Myocyte (in vitro differentiated cells): ENCODE measurements around the gene FHOD3. TPM values are rescaled to one million over a fixed set of nuclear protein-coding genes. Genes with fewer than 3 reads are reported as not detected.

Experiments used
- DNase-seq: peaks from one replicate; pipeline ENCODE4 v3.0.0-alpha.2; 2012; ENCODE audit warnings: low read depth
- total RNA-seq: library from RNA; depleted of rRNA; stranded (reverse); fragments of >200 nt; gene quantifications from 2 replicates; pipeline ENCODE4 v1.2.3, GENCODE V29; 2014

FHOD3 gene
- total RNA-seq, 1 donor from 2014 or later, result 57.5 TPM

GRCh38 chr18:36295880-36296301, 1.6 kb upstream of the FHOD3 start:
- DNase-seq, result no peak

- peak; percentile 75 for DNase-seq
Measured at GRCh38 chr18:36296650-36297416, 680 bp upstream of the FHOD3 start.

- DNase-seq, result no peak
Measured at GRCh38 chr18:36298126-36298741, 721 bp downstream of the FHOD3 start.

GRCh38 chr18:36299015-36299414, 1.5 kb downstream of the FHOD3 start:
- no peak for DNase-seq

- DNase-seq, result no peak
Measured at GRCh38 chr18:36300211-36300610, 2.7 kb downstream of the FHOD3 start.

- no peak for DNase-seq
Measured at GRCh38 chr18:36301884-36302283, 4.4 kb downstream of the FHOD3 start.

GRCh38 chr18:36302676-36303075, 5.2 kb downstream of the FHOD3 start:
- peak; percentile 26 for DNase-seq

GRCh38 chr18:36303211-36303844, 5.8 kb downstream of the FHOD3 start:
- DNase-seq, result no peak

GRCh38 chr18:36304723-36305122, 7.2 kb downstream of the FHOD3 start:
- no peak for DNase-seq

GRCh38 chr18:36305375-36305774, 7.9 kb downstream of the FHOD3 start:
- DNase-seq, result no peak

GRCh38 chr18:36307513-36307912, 10.0 kb downstream of the FHOD3 start:
- DNase-seq, result peak; percentile 82

GRCh38 chr18:36308711-36309435, 11.4 kb downstream of the FHOD3 start:
- DNase-seq, result no peak

GRCh38 chr18:36309436-36310391, 12.2 kb downstream of the FHOD3 start:
- peak; percentile 98 for DNase-seq

- DNase-seq, result no peak
Measured at GRCh38 chr18:36311026-36311570, 13.6 kb downstream of the FHOD3 start.

GRCh38 chr18:36312806-36313395, 15.4 kb downstream of the FHOD3 start:
- DNase-seq, result no peak

GRCh38 chr18:36314098-36314497, 16.6 kb downstream of the FHOD3 start:
- DNase-seq, result no peak

- DNase-seq, result no peak
Measured at GRCh38 chr18:36314754-36315153, 17.2 kb downstream of the FHOD3 start.

- peak; percentile 72 for DNase-seq
Measured at GRCh38 chr18:36315736-36316135, 18.2 kb downstream of the FHOD3 start.

GRCh38 chr18:36316246-36316645, 18.7 kb downstream of the FHOD3 start:
- DNase-seq, result no peak
